Measurements from ENCODE around the gene TTC1.
A peak's percentile ranks its signal among the peaks of the same experiment; 100 is the strongest.
"Not testable (repeated sequence)": the region's sequence is repeated elsewhere in the genome, so short reads cannot be mapped to it uniquely, and the experiment has no call there.

Gene TTC1

DNA sequence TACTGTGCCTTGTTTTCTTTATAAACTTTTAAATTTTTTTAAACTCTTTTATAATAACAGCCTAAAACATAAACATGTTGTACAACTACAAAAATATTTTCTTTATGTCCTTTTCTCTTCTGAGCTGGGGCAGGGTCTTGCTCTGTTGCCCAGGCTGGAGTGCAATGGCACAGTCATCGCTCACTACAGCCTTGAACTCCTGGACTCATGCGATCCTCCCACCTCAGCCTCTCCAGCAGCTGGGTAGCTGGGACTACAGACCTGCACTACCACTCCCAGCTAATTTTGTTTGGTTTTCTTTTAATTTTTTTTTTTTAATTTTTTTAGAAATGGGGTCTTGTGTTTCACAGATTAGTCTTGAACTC, 31.5 kb downstream of the TTC1 start:
- DNase-seq, result no peak
- TF ChIP-seq POLR2A (IDR thresholded peaks at IDR 0.05; ENCODE audit: low read length) (no peak), GATA1 (IDR thresholded peaks at IDR 0.05; ENCODE audit: low read depth, low read length) (no peak)

DNA sequence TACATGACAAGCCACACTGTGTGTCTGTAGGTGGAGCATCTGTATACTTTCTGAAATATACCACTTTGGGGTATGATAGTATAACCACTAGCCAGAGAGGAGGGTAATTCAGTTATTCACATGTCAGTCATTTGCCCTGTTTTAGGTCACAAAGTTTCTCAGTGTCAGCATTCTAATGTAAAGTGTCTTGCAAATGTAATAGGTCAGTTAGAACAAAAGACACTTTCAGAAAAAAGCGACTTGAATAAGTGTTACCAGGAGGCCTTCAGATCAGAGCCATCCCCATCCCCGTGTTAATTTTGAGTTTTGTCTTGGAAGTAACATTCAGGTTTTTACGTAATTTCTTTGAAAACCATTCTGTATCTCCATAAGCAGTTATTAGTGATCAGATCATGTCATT, 33.7 kb downstream of the TTC1 start:
- no peak for TF ChIP-seq POLR2A (IDR thresholded peaks at IDR 0.05; ENCODE audit: low read length)
- no peak for TF ChIP-seq GATA1 (IDR thresholded peaks at IDR 0.05; ENCODE audit: low read depth, low read length)
- no peak for DNase-seq

- peak; percentile 29 to 66 for DNase-seq
- TF ChIP-seq POLR2A (IDR thresholded peaks at IDR 0.05; ENCODE audit: low read length) (no peak), GATA1 (IDR thresholded peaks at IDR 0.05; ENCODE audit: low read depth, low read length) (no peak)
These were observed 35.5 kb downstream of the TTC1 start for GRCh38 chr5:160044391-160044804.

- peak in 1 of 2 experiments; percentile 6 for DNase-seq
- TF ChIP-seq POLR2A (IDR thresholded peaks at IDR 0.05; ENCODE audit: low read length) (no peak), GATA1 (IDR thresholded peaks at IDR 0.05; ENCODE audit: low read depth, low read length) (no peak)
These were observed 36.0 kb downstream of the TTC1 start for GRCh38 chr5:160044967-160045366.

- TF ChIP-seq POLR2A (IDR thresholded peaks at IDR 0.05; ENCODE audit: low read length), result no peak
- TF ChIP-seq GATA1 (IDR thresholded peaks at IDR 0.05; ENCODE audit: low read depth, low read length), result no peak
These were observed 38.5 kb downstream of the TTC1 start for GRCh38 chr5:160047423-160047822.

GRCh38 chr5:160048131-160048530, 39.2 kb downstream of the TTC1 start:
- DNase-seq, result peak; percentile 32 to 71
- TF ChIP-seq POLR2A (IDR thresholded peaks at IDR 0.05; ENCODE audit: low read length), result no peak
- no peak for TF ChIP-seq GATA1 (IDR thresholded peaks at IDR 0.05; ENCODE audit: low read depth, low read length)

More at GRCh38 chr5:160047423-160047822, 38.5 kb downstream of the TTC1 start:
- DNase-seq, result no peak

DNA sequence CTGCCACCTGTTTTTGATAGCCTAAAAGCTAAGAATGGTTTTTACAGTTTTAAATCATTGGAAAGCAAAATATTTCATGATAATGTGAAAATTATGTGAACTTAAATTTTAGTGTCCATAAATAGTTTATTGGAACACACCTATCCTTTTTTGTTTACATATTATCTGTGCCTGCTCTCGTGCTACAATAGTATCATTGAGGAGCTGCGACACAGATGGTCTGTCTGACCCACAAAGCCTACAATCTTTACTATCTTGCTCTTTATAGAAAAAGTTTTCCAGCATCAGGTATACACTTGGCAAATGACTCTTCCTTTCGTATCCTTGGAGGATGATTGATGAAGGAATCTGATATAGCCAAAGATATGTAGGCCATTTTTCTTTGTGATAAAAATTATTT, 40.2 kb downstream of the TTC1 start:
- no peak for TF ChIP-seq POLR2A (IDR thresholded peaks at IDR 0.05; ENCODE audit: low read length)
- TF ChIP-seq GATA1 (IDR thresholded peaks at IDR 0.05; ENCODE audit: low read depth, low read length), result no peak

GRCh38 chr5:160054047-160054446, 45.1 kb downstream of the TTC1 start:
- TF ChIP-seq POLR2A (IDR thresholded peaks at IDR 0.05; ENCODE audit: low read length) (no peak), GATA1 (IDR thresholded peaks at IDR 0.05; ENCODE audit: low read depth, low read length) (no peak)
- no peak for DNase-seq

More for the DNA sequence above, 40.2 kb downstream of the TTC1 start:
- DNase-seq, result no peak

DNA sequence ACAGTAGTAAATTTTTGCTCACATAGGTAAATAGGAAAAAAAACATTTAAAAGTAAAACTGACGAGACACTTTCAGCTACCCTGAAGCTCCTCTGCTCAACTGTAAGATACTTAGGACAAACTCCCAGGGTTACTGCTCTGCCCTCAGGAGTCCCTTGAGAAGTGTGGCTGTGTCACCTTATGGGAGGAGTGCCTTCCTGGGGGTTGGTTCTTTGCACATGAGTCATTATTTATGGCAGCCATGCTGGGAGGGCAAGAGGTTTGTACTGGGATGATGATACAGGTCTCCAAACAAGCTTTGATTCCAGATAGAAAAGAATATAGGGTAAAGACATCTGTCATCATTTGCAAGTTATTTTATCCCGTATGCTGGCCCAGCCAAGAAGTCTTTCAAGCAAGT, 45.9 kb downstream of the TTC1 start:
- peak in 1 of 2 experiments; percentile 45 for DNase-seq

DNA sequence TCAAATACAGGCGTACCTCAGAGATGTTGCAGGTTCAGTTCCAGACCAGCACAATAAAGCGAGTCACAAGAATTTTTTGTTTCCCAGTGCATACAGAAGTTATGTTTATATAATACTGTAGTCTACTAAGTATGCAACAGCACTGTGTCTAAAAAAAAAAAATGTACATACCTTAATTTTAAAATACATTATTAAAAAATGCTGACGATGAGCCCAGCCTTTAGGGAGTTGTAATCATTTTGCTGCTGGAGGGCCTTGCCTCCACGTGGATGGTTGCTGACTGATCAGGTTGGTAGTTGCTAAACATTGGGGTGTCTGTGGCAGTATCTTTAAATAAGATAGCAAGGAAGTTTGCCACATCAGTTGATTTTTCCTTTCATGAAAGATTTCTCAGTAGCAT, 48.3 kb downstream of the TTC1 start:
- DNase-seq, result no peak
- TF ChIP-seq GATA1 (IDR thresholded peaks at IDR 0.05; ENCODE audit: low read depth, low read length) (no peak), POLR2A (IDR thresholded peaks at IDR 0.05; ENCODE audit: low read length) (no peak)

More for the DNA sequence above, 45.9 kb downstream of the TTC1 start:
- TF ChIP-seq GATA1 (IDR thresholded peaks at IDR 0.05; ENCODE audit: low read depth, low read length), result no peak
- no peak for TF ChIP-seq POLR2A (IDR thresholded peaks at IDR 0.05; ENCODE audit: low read length)

GRCh38 chr5:160060001-160060400, 51.1 kb downstream of the TTC1 start:
- DNase-seq, result no peak
- no peak for TF ChIP-seq GATA1 (IDR thresholded peaks at IDR 0.05; ENCODE audit: low read depth, low read length)
- no peak for TF ChIP-seq POLR2A (IDR thresholded peaks at IDR 0.05; ENCODE audit: low read length)

DNA sequence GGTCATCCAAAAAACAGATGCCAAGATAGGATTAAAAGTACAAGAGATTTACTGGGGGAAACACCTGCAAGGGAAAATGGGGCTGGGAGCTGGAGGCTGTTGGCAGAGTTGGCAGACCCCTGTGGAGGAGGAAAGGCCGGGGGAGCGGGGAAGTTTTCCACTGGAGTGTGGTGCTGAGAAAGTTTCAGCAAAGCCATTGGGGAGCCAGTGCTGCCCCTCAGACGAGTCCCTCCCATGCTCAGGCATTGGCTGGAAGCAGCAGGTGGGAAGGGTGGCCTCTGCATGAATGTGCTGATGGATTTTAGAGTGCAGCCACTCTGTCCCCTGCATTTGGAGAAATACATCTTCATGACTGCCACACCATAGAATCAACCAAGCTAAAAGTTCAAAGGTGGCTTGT, 52.8 kb downstream of the TTC1 start:
- TF ChIP-seq POLR2A (IDR thresholded peaks at IDR 0.05; ENCODE audit: low read length) (no peak), GATA1 (IDR thresholded peaks at IDR 0.05; ENCODE audit: low read depth, low read length) (no peak)
- DNase-seq, result no peak

DNA sequence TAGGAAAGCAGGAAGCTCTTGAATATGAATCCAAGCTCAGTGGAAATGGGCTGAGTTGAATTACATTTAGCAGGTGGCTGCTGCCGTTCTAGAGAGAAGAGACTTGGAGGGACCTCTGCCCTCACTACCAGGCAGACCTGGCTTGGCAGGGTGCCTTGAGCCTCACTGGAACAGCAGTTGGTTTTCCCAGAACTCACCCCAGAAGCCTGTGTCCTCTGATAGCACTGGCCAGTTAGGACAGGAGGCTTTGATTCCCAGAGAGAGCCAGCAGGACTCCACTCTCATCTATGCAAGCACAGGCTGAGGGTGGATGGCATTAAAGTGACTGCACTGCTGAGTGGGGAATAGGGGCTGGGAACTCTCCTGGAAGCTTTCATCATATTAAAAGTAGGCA, 55.5 kb downstream of the TTC1 start:
- DNase-seq, result peak in 1 of 2 experiments; percentile 6
- TF ChIP-seq POLR2A (IDR thresholded peaks at IDR 0.05; ENCODE audit: low read length) (no peak), GATA1 (IDR thresholded peaks at IDR 0.05; ENCODE audit: low read depth, low read length) (no peak)

DNA sequence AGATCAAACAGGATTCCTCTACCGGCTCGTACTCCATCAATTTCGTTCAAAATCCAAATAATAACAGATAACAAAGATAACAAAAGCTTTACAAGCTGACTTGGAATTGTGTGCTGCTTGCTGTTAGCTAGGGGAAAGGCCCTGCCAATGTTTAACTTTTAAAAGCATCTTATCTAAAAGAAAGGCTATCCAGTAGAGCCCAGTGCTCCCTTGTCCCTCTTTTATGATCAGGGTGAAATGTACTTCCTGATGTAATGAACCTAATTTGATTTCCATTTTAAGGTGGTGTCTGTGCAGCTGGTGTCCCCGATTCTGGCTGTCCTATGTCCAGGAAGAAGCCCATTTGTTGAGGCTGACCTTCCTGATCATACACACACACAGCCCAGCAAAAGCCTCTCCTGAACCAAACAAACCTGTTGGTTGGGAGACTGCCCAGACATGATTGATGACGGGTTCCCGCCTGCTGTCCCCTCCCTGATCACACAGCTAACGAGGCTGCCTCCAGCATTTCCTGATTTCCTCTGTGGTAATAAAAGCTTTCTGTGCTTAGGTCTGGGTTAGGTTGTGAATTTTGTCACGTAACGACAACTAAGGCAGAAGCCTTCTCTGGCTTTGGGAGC, 56.2 kb downstream of the TTC1 start:
- DNase-seq, result no peak

GRCh38 chr5:160069120-160069519, 60.2 kb downstream of the TTC1 start:
- not testable (repeated sequence) for DNase-seq

More for the DNA sequence above, 56.2 kb downstream of the TTC1 start:
- no peak for TF ChIP-seq GATA1 (IDR thresholded peaks at IDR 0.05; ENCODE audit: low read depth, low read length)
- TF ChIP-seq POLR2A (IDR thresholded peaks at IDR 0.05; ENCODE audit: low read length), result no peak

- no peak for TF ChIP-seq POLR2A (IDR thresholded peaks at IDR 0.05; ENCODE audit: low read length)
- no peak for TF ChIP-seq GATA1 (IDR thresholded peaks at IDR 0.05; ENCODE audit: low read depth, low read length)
- DNase-seq, result no peak
These were observed 62.6 kb downstream of the TTC1 start for GRCh38 chr5:160071516-160071915.
